Heart right ventricle (tissue), 16 donors: Measurements from ENCODE around the gene DUSP7. TPM values are rescaled to one million over a fixed set of nuclear protein-coding genes. Genes with fewer than 3 reads are reported as not detected.
A peak's percentile ranks its signal among the peaks of the same experiment; 100 is the strongest.

Experiments
- ATAC-seq, 8 donors: fragments of 200-7000 bp; cut with Tn5 transposase; one replicate each; pipeline ENCODE4 v1.9.1; 2020; ENCODE audit warnings: mild to moderate bottlenecking in 8 of 8, moderate library complexity in 8 of 8, moderate number of reproducible peaks in 1 of 8
- DNase-seq, 2 donors: peaks; one replicate each; pipeline ENCODE4 v3.0.0-alpha.2; 2020
- H3K27ac ChIP-seq, 10 donors: fragments of 200-600 bp; sonication (generic) in 2 of 10; one replicate each; pipeline versions ENCODE4 v1.5.0 to v1.8.0; 2020 to 2022; ENCODE audit warnings: mild to moderate bottlenecking in 3 of 10
- H3K27me3 ChIP-seq, 7 donors: fragments of 200-600 bp; one replicate each; pipeline ENCODE4 v1.8.0; 2021 to 2022; ENCODE audit warnings: mild to moderate bottlenecking in 2 of 7
- H3K36me3 ChIP-seq, 9 donors: fragments of 200-600 bp; sonication (generic) in 1 of 9; one replicate each; pipeline versions ENCODE4 v1.5.0 to v1.8.0; 2020 to 2022; ENCODE audit warnings: mild to moderate bottlenecking in 2 of 9
- H3K4me1 ChIP-seq, 9 donors: fragments of 200-600 bp; sonication (generic) in 1 of 9; one replicate each; pipeline versions ENCODE4 v1.5.0 to v1.8.0; 2020 to 2022; ENCODE audit warnings: mild to moderate bottlenecking in 4 of 9
- H3K4me3 ChIP-seq, 10 donors: fragments of 200-600 bp; sonication (generic) in 2 of 10; one replicate each; pipeline versions ENCODE4 v1.5.0 to v1.8.0; 2020 to 2022; ENCODE audit warnings: mild to moderate bottlenecking in 7 of 10, moderate library complexity in 2 of 10
- H3K9me3 ChIP-seq, 11 donors: fragments of 200-600 bp in 10 of 11; sonication (generic) in 2 of 11; one replicate each; pipeline versions ENCODE4 v1.5.0 to v1.8.0; 2013 to 2022; ENCODE audit warnings: mild to moderate bottlenecking in 2 of 11, control low read depth in 1 of 11, moderate library complexity in 1 of 11
- CTCF ChIP-seq, 9 donors: fragments of 200-600 bp; sonication (generic) in 2 of 9; IDR thresholded peaks; one replicate each; pipeline versions ENCODE4 v1.5.0 to v1.8.0; 2021 to 2022; ENCODE audit warnings: antibody characterized with exemption in 9 of 9, mild to moderate bottlenecking in 5 of 9, moderate library complexity in 1 of 9
- WGBS, 2 donors: extraction: QIAGEN DNeasy Blood & Tissue Kit; methylation state at CpG; one replicate each; pipeline ENCODE4 v1.1.7; 2013; ENCODE audit warnings: inconsistent platforms in 1 of 2; 5-methylcytosine and 5-hydroxymethylcytosine counted together
- intact Hi-C, 10 donors: fragments of 100-400 bp; cut with DNase I; formaldehyde crosslinking; loops; one replicate each; pipeline versions ENCODE4 v1.11.1 to v1.14.2; 2022
- polyA plus RNA-seq, 2 donors: library from polyadenylated mRNA; stranded (reverse); fragments of 200-250 nt; gene quantifications; one replicate each; pipeline ENCODE4 v1.2.3, GENCODE V29; 2013
- total RNA-seq, 10 donors: library from RNA; stranded (reverse); fragmentation: NEBNext Ultra II Directional in 3 of 10; extraction: Animal tissue kit (Norgen Biotek cat#: 25700) in 3 of 10; gene quantifications; one replicate each; pipeline versions ENCODE4 v1.2.1 to v1.2.4, GENCODE V29; 2021 to 2023
- donor health status: Arrhythmogenic right ventricular cardiomyopathy.
- donor health status: ischemic (EF 13 %, LVEDD 7.1; RV severe dilation, severe dysfunction).
- donor health status: healthy with polysubstance abuse.
- donor health status: DM: no; HTN: yes; CAD: no.
- donor health status: DM: no; HTN: no; CAD: no.
- donor health status: ischemic (EF 25% LVEDD 6.9; RV normal size, moderate dysfunction).
- donor health status: ischemic (EF 25% LVEDD 5.7; RV mildly dilated, moderate dysfunction).
- donor health status: healthy.
- donor health status: DM: yes; HTN: yes; CAD: no.
- donor health status: Ischemic cardiomyopathy.
- donor health status: ischemic (EF 35%, LVEDD 5.7; RV mildly dilated, moderate dysfunction).
- donor health status: nonischemic (EF 11% LVEDD 7.7; RV severe dilation, severe dysfunction).
- donor health status: DM: yes; HTN: yes; CAD: no.
- donor health status: PGD.
- donor health status: ischemic (EF 29% LVEDD 5.4; RV normal size, mild dysfunction).
- donor health status: nonischemic (EF 23%, LVEDD 6.1; RV moderate dilation, normal function).

Gene DUSP7
- total and polyA plus RNA-seq, 12 donors, result 10.4 to 29.7 (median 15.8) TPM

- peak in 5 of 8 donors; percentile 12 to 42 (median 27) for ATAC-seq
Measured at GRCh38 chr3:52047295-52047960, 8.9 kb downstream of the DUSP7 start.

GRCh38 chr3:52046902-52047239 is 9.5 kb downstream of the DUSP7 start:
- peak overlapping the region in 9 of 10 donors; percentile 48 to 83 (median 71) for H3K27ac ChIP-seq
- 79 to 84% methylated on average over 7 of the region's 7 CpGs for WGBS, 2 donors
- peak in 5 of 8 donors; percentile 2 to 10 (median 6) for ATAC-seq
- no peak for TF ChIP-seq CTCF (IDR thresholded peaks at IDR 0.05)
- no peak for DNase-seq
- intact Hi-C loops, result loop anchor here in 2 of 10 donors (5.0 kb wide), 2 partner anchors 35 to 40 kb away; no protein-coding TSS in a partner anchor
- H3K36me3 ChIP-seq, result peaks cover 0 to 38% (median 27%) of the 10 kb centered on the region in 9 donors
- no peaks in the 10 kb centered on the region for H3K27me3 ChIP-seq
- H3K9me3 ChIP-seq, result no peaks in the 10 kb centered on the region
- H3K4me3 ChIP-seq, result no peak overlapping the region
- peaks cover 23 to 66% (median 60%) of the 10 kb centered on the region in 9 donors for H3K4me1 ChIP-seq

More at GRCh38 chr3:52047295-52047960, 8.9 kb downstream of the DUSP7 start:
- no peak for DNase-seq
- Histone ChIP-seq H3K27ac (peak overlapping the region in 9 of 10 donors; percentile 48 to 83 (median 71)), H3K36me3 (peaks cover 0 to 44% (median 31%) of the 10 kb centered on the region in 9 donors), H3K9me3 (no peaks in the 10 kb centered on the region), H3K4me1 (peaks cover 23 to 72% (median 66%) of the 10 kb centered on the region in 9 donors), H3K4me3 (no peak overlapping the region), H3K27me3 (no peaks in the 10 kb centered on the region)
- WGBS, 2 donors, result 73 to 83% methylated on average over 20 of the region's 20 CpGs
- intact Hi-C loops, result loop anchor here in 2 of 10 donors (5.0 kb wide), 2 partner anchors 35 to 40 kb away; no protein-coding TSS in a partner anchor
- no peak for TF ChIP-seq CTCF (IDR thresholded peaks at IDR 0.05)

DNA sequence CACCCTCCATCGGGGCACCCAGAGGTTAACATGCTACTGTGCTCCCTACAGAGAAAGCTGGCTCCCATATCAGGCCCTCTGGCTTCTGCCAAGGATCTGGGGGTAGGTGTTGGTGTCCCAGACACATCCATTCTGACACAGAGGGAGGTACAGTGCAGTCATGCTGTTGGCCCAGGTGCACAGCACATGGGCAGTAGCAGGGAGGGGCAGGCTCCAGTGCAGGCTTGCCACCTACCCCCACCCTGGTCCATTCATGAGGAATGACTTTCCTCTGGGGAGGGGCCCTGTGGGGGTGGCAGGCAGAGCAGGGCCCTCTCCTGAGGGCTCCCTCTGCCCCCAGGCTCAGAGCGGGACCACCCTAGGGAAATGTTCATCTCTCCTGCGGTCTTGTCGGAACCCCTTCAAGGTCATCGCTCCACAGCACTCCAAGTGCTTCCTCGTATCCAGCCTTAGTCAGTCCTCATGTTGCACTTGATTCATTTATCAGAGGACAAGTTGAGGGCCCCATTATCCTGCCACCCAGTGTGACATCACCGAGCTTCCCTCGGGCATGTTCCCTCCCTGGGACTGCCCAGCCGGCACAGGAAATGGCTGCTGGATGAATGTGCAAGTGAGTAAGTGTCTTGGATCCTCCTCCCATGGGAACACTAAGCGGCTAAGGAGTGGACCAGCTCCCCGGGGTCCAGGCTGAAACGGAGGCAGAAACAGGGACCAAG is 10.0 kb downstream of the DUSP7 start:
- Histone ChIP-seq H3K9me3 (no peaks in the 10 kb centered on the region), H3K36me3 (peaks cover 0 to 33% (median 22%) of the 10 kb centered on the region in 9 donors), H3K27ac (peak overlapping the region; percentile 18 to 83 (median 66)), H3K27me3 (no peaks in the 10 kb centered on the region), H3K4me1 (peaks cover 24 to 65% (median 58%) of the 10 kb centered on the region in 9 donors), H3K4me3 (no peak overlapping the region)
- ATAC-seq (peak; percentile 25 to 79 (median 58)), DNase-seq (peak in 1 of 2 donors; percentile 29)
- TF ChIP-seq CTCF (IDR thresholded peaks at IDR 0.05), result no peak
- intact Hi-C loops, result loop anchor here in 2 of 10 donors (5.0 kb wide), 2 partner anchors 34 to 39 kb away; no protein-coding TSS in a partner anchor
- whole genome bisulfite sequencing, 2 donors, result 49 to 52% methylated on average over 12 of the region's 12 CpGs

DNA sequence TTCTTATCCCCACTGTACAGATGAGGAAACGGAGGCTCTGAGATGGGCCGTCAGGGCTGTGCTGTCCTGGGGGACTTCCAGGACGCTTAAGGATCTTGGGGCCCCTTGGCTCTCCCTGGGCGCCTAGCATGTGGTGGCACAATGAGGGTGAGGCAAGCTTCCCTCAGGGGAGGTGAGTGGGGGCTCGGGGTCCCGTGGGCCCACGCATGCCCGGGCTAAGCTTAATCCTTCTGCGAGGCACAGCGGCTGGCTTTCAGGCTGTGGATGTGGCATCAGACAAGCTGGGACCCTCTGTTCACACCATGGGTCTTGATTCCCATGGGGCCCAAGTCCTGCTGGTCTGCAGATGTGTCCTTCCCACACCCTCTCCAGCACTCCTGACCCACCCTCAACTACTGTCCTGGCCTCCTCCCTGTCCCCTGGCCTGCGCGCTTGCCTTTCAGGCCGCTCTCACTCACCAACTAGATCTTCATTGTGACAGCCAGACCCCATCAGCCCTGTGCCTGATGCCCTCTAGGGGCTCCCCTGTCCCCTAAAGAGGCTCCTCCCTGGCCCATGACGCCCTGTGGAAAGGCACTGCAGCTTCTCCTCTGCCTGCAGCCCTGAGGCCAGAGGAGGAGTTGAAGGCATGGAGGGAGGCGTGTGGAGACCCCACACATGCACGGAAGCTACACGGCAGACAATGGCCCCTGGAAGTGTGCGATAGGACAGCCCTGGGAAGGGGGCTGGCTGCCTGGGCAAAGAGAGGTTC is 11.3 kb downstream of the DUSP7 start:
- peaks cover 32 to 65% (median 58%) of the 10 kb centered on the region in 9 donors for H3K4me1 ChIP-seq
- 92 to 93% methylated on average over 18 of the region's 18 CpGs for whole genome bisulfite sequencing, 2 donors

More for the DNA sequence above, 11.3 kb downstream of the DUSP7 start:
- Histone ChIP-seq H3K27me3 (no peaks in the 10 kb centered on the region), H3K36me3 (peaks cover 0 to 20% (median 15%) of the 10 kb centered on the region in 9 donors), H3K27ac (peak overlapping the region in 4 of 10 donors; percentile 13 to 52 (median 36)), H3K9me3 (no peaks in the 10 kb centered on the region), H3K4me3 (no peak overlapping the region)
- TF ChIP-seq CTCF (IDR thresholded peaks at IDR 0.05), result no peak
- intact Hi-C loops, result loop anchor here in 2 of 10 donors (5.0 kb wide), 2 partner anchors 33 to 38 kb away; no protein-coding TSS in a partner anchor
- DNase-seq, result no peak
- no peak for ATAC-seq
